Stimulated activated CD8-positive, alpha-beta memory T cell treated with anti-CD3 and anti-CD28 coated beads, Interleukin-4, amount 100 ng/mL, for 48 hours (primary cell): ENCODE results near the gene LDAF1.

ENCODE experiments used
- DNase-seq: peaks from one replicate; pipeline ENCODE4 v3.0.0-alpha.2; 2020

LDAF1 gene

GRCh38 chr16:21197621-21198020 is 39.1 kb downstream of the LDAF1 start:
- DNase-seq = no peak

GRCh38 chr16:21199607-21200218 is 41.2 kb downstream of the LDAF1 start:
- no peak for DNase-seq

GRCh38 chr16:21203155-21203797 is 44.8 kb downstream of the LDAF1 start:
- no peak for DNase-seq

GRCh38 chr16:21205303-21205702 is 46.8 kb downstream of the LDAF1 start:
- DNase-seq = no peak

GRCh38 chr16:21206550-21206949 is 48.1 kb downstream of the LDAF1 start:
- no peak for DNase-seq

GRCh38 chr16:21208446-21209230 is 50.2 kb downstream of the LDAF1 start:
- DNase-seq = no peak

- no peak for DNase-seq
Observed at GRCh38 chr16:21211486-21211885, 53.0 kb downstream of the LDAF1 start, which contains the start of gene ZP2. Gene ZP2 (minus strand): TSS chr16:21211574. CDS start chr16:21211547, 27 bp downstream.

- no peak for DNase-seq
Observed at GRCh38 chr16:21214086-21214485, 55.6 kb downstream of the LDAF1 start.

- DNase-seq = no peak
Observed at GRCh38 chr16:21217121-21217520, 58.6 kb downstream of the LDAF1 start.

- DNase-seq = no peak
Observed at GRCh38 chr16:21218153-21218552, 59.7 kb downstream of the LDAF1 start.

- DNase-seq = no peak
Observed at GRCh38 chr16:21219551-21219950, 61.1 kb downstream of the LDAF1 start.

- DNase-seq = no peak
Observed at GRCh38 chr16:21222495-21223337, 64.2 kb downstream of the LDAF1 start.

GRCh38 chr16:21223787-21224186 is 65.3 kb downstream of the LDAF1 start:
- no peak for DNase-seq

- DNase-seq = no peak
Observed at GRCh38 chr16:21224800-21225199, 66.3 kb downstream of the LDAF1 start.

- no peak for DNase-seq
Observed at GRCh38 chr16:21226749-21227148, 68.3 kb downstream of the LDAF1 start.

GRCh38 chr16:21227866-21228265 is 69.4 kb downstream of the LDAF1 start:
- no peak for DNase-seq

GRCh38 chr16:21228361-21228872 is 69.9 kb downstream of the LDAF1 start:
- DNase-seq = no peak
